ENCODE results near the gene ZNF678. TPM values are rescaled to one million over a fixed set of nuclear protein-coding genes. Genes with fewer than 3 reads are reported as not detected.

ZNF678 gene
- polyA plus RNA-seq, 2 of the 4 experiments (the other 2 are of a cell fraction) = 3.5 to 6.9 TPM

GRCh38 chr1:227544067-227545050, 19.0 kb upstream of the ZNF678 start:
- no peak for ATAC-seq
- H3K27ac ChIP-seq = no peak overlapping the region
- TF ChIP-seq USF2 (IDR thresholded peaks at IDR 0.05) (no peak), BCL3 (IDR thresholded peaks at IDR 0.05) (no peak), GATA3 (IDR thresholded peaks at IDR 0.05; ENCODE audit: borderline replicate concordance) (no peak), HEYL (CRISPR knock-in tag; IDR thresholded peaks at IDR 0.05) (no peak), ATOH8 (CRISPR knock-in tag; IDR thresholded peaks at IDR 0.05; ENCODE audit: low read depth) (no peak), JUN (IDR thresholded peaks at IDR 0.05) (no peak), ZSCAN20 (CRISPR knock-in tag; IDR thresholded peaks at IDR 0.05) (no peak)
- FAIRE-seq = no peak
- 89% methylated on average over 7 of the region's 9 CpGs for WGBS (ENCODE audit: missing lambda C conversion rate)
- DNase-seq (ENCODE audit: low read depth in 1 of 2, low spot score in 1 of 2) = no peak
- H3K4me2 ChIP-seq = no peak overlapping the region
- H3K4me3 ChIP-seq = no peak overlapping the region
- peaks cover 12% of the 10 kb centered on the region for H3K9me3 ChIP-seq
- POLR2A ChIA-PET = interaction anchor here (0.6 kb wide), 1 partner anchor 20 kb away, joined by 3 read pairs; no protein-coding TSS in a partner anchor
- 0 out of 3 replicates have a peak, but pooled peaks cover 6% of the 10 kb centered on the region for H3K4me1 ChIP-seq
- CTCF ChIA-PET = interaction anchor here (1.1 to 1.6 kb wide), 5 partner anchors 19 to 911 kb away, joined by 3 to 14 read pairs (median 4); partner anchors contain the start of gene ZNF678

- H3K4me3 ChIP-seq = no peak overlapping the region
- WGBS (ENCODE audit: missing lambda C conversion rate) = 60% methylated on average over 5 of the region's 5 CpGs
- no peak for ATAC-seq
- POLR2A ChIA-PET = interaction anchor here (1.1 kb wide), 1 partner anchor 18 kb away, joined by 4 read pairs; the partner anchor contains the start of gene ZNF678
- H3K9me3 ChIP-seq = peaks cover 18% of the 10 kb centered on the region
- H3K27ac ChIP-seq = no peak overlapping the region
- DNase-seq (ENCODE audit: low read depth in 1 of 2, low spot score in 1 of 2) = no peak
- CTCF ChIA-PET = interaction anchor here (0.9 to 1.4 kb wide), 5 partner anchors 18 to 912 kb away, joined by 3 to 4 read pairs (median 3); partner anchors contain the start of gene ZNF678
- no peak for FAIRE-seq
- H3K4me2 ChIP-seq = no peak overlapping the region
- TF ChIP-seq NR3C1 (IDR thresholded peaks at IDR 0.05) (no peak), HOXB5 (CRISPR knock-in tag; IDR thresholded peaks at IDR 0.05) (no peak), CHD2 (IDR thresholded peaks at IDR 0.05; ENCODE audit: low read length, partially characterized antibody) (no peak), RCOR1 (IDR thresholded peaks at IDR 0.05; ENCODE audit: low read depth, low read length) (no peak), EHMT2 (IDR thresholded peaks at IDR 0.05; ENCODE audit: low read depth) (no peak), RARB (CRISPR knock-in tag; IDR thresholded peaks at IDR 0.05) (no peak), CHD4 (IDR thresholded peaks at IDR 0.05; ENCODE audit: borderline replicate concordance) (no peak), E2F6 (IDR thresholded peaks at IDR 0.05; ENCODE audit: borderline replicate concordance, low read depth) (no peak), TFCP2L1 (CRISPR knock-in tag; IDR thresholded peaks at IDR 0.05) (no peak), NFE2L2 (conservative IDR thresholded peaks at IDR 0.05; ENCODE audit: low read length) (no peak)
- H3K4me1 ChIP-seq = 0 out of 3 replicates have a peak, but pooled peaks cover 6% of the 10 kb centered on the region
Measured at GRCh38 chr1:227545361-227545760, 18.0 kb upstream of the ZNF678 start.

GRCh38 chr1:227546059-227546458, 17.3 kb upstream of the ZNF678 start:
- no peak for DNase-seq (ENCODE audit: low read depth in 1 of 2, low spot score in 1 of 2)
- no peak overlapping the region for H3K4me2 ChIP-seq
- CTCF ChIA-PET = interaction anchor here (0.9 to 1.3 kb wide), 3 partner anchors 36 to 216 kb away, joined by 3 read pairs; no protein-coding TSS in a partner anchor
- no peak overlapping the region for H3K27ac ChIP-seq
- 0 out of 3 replicates have a peak, but pooled peaks cover 6% of the 10 kb centered on the region for H3K4me1 ChIP-seq
- no peak for ATAC-seq
- peaks cover 24% of the 10 kb centered on the region for H3K9me3 ChIP-seq
- no peak for FAIRE-seq
- TF ChIP-seq RARB (CRISPR knock-in tag; IDR thresholded peaks at IDR 0.05) (no peak), POLR2AphosphoS2 (conservative IDR thresholded peaks at IDR 0.05; ENCODE audit: low read length) (no peak), KDM5A (IDR thresholded peaks at IDR 0.05) (no peak), HEYL (CRISPR knock-in tag; IDR thresholded peaks at IDR 0.05) (no peak), E2F6 (IDR thresholded peaks at IDR 0.05; ENCODE audit: borderline replicate concordance, low read depth) (no peak), MAX (IDR thresholded peaks at IDR 0.05) (no peak), RAD21 (conservative IDR thresholded peaks at IDR 0.05 in 1 of 2, IDR thresholded peaks at IDR 0.05 in 1 of 2) (no peak), CHD4 (IDR thresholded peaks at IDR 0.05; ENCODE audit: borderline replicate concordance) (no peak), JUNB (IDR thresholded peaks at IDR 0.05) (no peak), ZC3H11A (IDR thresholded peaks at IDR 0.05) (no peak), KDM1A (IDR thresholded peaks at IDR 0.05; ENCODE audit: low read depth) (no peak)
- POLR2A ChIA-PET = interaction anchor here (1.1 kb wide), 1 partner anchor 18 kb away, joined by 4 read pairs; the partner anchor contains the start of gene ZNF678
- WGBS (ENCODE audit: missing lambda C conversion rate) = 56% methylated on average over 3 of the region's 5 CpGs
- no peak overlapping the region for H3K4me3 ChIP-seq
